Measurements from ENCODE around the gene SERTAD1.
"Not testable (repeated sequence)": the region's sequence is repeated elsewhere in the genome, so short reads cannot be mapped to it uniquely, and the experiment has no call there.

GRCh38 chr19:40428197-40428596, 2.4 kb upstream of the SERTAD1 start:
- TF ChIP-seq, protein P1, sequence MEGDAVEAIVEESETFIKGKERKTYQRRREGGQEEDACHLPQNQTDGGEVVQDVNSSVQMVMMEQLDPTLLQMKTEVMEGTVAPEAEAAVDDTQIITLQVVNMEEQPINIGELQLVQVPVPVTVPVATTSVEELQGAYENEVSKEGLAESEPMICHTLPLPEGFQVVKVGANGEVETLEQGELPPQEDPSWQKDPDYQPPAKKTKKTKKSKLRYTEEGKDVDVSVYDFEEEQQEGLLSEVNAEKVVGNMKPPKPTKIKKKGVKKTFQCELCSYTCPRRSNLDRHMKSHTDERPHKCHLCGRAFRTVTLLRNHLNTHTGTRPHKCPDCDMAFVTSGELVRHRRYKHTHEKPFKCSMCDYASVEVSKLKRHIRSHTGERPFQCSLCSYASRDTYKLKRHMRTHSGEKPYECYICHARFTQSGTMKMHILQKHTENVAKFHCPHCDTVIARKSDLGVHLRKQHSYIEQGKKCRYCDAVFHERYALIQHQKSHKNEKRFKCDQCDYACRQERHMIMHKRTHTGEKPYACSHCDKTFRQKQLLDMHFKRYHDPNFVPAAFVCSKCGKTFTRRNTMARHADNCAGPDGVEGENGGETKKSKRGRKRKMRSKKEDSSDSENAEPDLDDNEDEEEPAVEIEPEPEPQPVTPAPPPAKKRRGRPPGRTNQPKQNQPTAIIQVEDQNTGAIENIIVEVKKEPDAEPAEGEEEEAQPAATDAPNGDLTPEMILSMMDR (IDR thresholded peaks at IDR 0.05; ENCODE audit: control extremely low read depth in 1 of 3, insufficient read depth in 1 of 3, low read depth in 1 of 3, low read length in 3 of 3), result not testable (repeated sequence)
- not testable (repeated sequence) for TF ChIP-seq SP1 (IDR thresholded peaks at IDR 0.05; ENCODE audit: low read depth, low read length); SIRT6 (IDR thresholded peaks at IDR 0.05; ENCODE audit: low read length); CEBPB (IDR thresholded peaks at IDR 0.05; ENCODE audit: low read depth, low read length); TAF1 (IDR thresholded peaks at IDR 0.05; ENCODE audit: low read depth, low read length); KDM5A (IDR thresholded peaks at IDR 0.05; ENCODE audit: low read length); EZH2 (IDR thresholded peaks at IDR 0.05; ENCODE audit: low read depth, low read length, severe bottlenecking); SP4 (IDR thresholded peaks at IDR 0.05; ENCODE audit: low read length); MAFK (IDR thresholded peaks at IDR 0.05; ENCODE audit: low read depth, low read length); POLR2A (IDR thresholded peaks at IDR 0.05; ENCODE audit: control extremely low read depth in 1 of 2, low read depth in 2 of 2, low read length in 2 of 2); TBP (IDR thresholded peaks at IDR 0.05; ENCODE audit: low read depth, low read length); USF2 (IDR thresholded peaks at IDR 0.05; ENCODE audit: low read length)
